Measurements from ENCODE around the gene MPPE1.
"Not testable (repeated sequence)": the region's sequence is repeated elsewhere in the genome, so short reads cannot be mapped to it uniquely, and the experiment has no call there.

MPPE1 gene

DNA sequence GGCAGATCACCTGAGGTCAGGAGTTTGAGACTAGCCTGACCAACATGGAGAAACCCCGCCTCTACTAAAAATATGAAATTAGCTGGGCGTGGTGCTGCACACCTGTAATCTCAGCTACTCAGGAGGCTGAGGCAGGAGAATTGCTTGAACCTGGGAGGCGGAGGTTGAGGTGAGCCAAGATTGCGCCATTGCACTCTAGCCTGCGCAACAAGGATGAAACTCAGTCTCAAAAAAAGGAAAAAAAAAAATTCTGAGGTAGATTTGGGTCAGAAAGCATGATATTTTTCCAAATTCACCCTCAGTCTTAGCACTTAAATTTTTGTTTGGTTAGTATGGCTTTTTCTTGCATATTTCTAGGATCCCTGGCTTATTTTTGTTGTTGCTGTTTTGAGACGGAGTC is 53.6 kb downstream of the MPPE1 start:
- DNase-seq: not testable (repeated sequence)

DNA sequence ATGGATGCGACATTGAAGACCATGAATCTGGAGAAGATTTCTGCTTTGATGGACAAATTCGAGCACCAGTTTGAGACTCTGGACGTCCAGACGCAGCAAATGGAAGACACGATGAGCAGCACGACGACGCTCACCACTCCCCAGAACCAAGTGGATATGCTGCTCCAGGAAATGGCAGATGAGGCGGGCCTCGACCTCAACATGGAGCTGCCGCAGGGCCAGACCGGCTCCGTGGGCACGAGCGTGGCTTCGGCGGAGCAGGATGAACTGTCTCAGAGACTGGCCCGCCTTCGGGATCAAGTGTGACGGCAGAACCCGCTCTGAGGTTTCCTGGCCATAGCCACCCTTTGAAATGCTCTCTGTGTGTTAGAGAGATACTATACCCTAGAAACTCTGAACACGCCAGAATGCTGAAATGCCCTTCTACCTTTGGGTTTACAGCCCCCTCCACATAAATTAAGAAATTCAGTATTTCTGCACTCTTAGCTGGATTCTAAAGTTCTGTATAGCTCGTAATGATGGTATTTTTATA is 56.2 kb downstream of the MPPE1 start:
- DNase-seq: peak in 1 of 2 experiments; percentile 18

DNA sequence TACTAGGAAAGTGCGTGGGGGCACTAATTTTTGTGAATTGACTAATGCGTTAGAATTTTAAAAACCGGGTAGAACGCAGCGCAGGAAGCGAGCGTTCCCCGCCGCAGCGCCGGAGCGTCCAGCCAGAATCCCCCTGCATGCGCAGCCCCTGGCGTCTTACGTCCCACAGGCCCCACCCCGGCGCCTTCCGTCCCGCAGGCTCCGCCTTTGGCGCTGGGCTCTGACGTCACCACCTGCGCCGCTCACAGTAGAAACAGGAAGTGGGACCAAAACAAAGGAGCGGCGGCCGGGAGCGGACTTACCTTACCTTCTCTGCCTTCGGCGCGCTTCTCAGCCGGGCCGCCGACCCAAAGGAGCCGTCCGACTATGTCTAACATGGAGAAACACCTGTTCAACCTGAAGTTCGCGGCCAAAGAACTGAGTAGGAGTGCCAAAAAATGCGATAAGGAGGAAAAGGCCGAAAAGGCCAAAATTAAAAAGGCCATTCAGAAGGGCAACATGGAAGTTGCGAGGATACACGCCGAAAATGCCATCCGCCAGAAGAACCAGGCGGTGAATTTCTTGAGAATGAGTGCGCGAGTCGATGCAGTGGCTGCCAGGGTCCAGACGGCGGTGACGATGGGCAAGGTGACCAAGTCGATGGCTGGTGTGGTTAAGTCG is 56.8 kb downstream of the MPPE1 start, which contains the start of gene CHMP1B:
TSS of gene CHMP1B (plus strand) at position 268 of the 660 bp plus-strand sequence. CDS start at position 367, 99 bp downstream.
- DNase-seq: peak; percentile 93 to 97

DNA sequence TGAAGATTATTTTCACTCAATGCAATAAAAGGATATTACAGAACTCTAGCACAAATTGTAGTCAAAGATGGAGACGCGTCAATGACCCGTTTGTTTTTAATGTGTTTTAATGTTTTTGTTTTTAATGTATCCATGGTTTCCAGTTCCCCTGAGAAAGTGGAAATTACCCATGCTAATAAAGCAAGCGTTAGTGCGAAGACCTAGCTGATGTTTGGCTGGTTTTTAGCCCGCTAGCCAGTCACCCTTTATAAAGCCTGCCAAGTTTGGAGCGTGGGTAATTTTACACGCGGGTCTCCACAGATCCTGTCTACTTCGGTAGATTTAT is 57.3 kb downstream of the MPPE1 start:
- DNase-seq: peak in 1 of 2 experiments; percentile 56

DNA sequence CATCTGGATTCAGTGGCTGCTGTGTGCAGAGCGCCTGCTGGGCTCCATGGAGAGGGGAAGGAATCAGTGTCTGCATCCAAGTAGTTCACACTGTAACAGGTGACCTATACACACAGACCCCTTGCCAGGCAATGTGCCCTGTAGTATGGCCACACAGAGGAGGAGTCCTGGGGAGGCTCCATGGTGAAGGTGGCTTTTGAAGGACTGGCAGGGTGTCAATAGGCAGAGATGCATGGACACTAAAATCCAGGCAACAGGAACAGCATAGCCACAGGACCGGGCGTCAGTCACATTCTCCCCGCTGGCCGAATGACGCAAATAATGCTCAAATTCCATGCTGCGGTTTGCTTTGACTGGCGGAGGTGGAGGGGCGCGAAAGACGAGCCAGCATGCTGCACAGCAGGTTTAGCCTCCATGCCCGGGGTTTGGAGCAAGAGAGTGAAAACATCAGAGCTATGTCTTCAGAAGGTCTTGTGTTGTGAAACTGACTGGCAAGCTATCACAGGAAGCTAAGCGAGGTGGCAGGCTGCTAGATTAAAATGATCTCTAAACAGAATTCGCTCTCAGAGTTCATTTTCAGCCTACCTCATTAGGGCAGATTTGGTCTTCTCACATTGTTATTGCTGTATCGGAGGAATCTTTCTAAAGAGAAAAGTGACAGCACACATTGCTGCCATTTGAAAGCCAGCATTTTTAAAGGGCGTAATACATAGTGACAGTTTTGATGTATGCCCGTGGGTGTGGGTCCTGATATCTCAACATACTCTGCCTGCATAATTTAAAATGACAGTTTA is 58.1 kb downstream of the MPPE1 start:
- DNase-seq: peak; percentile 16 to 71

DNA sequence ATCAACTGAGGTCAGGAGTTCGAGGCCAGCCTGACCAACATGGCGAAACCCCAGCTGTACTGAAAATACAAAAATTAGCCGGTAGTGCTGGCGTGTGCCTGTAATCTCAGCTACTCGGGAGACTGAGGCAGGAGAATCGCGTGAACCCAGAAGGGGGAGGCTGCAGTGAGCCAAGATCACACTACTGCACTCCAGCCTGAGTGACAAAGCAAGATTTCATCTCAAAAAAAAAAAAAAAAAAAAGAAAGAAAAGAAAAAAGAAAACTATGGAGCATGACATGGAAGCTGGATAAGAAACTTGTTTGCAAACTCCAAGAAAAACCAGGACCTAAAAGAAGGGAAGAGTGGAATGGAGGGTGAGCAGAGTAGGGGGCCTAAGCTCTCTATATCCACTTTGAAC is 58.8 kb downstream of the MPPE1 start:
- no peak for DNase-seq

DNA sequence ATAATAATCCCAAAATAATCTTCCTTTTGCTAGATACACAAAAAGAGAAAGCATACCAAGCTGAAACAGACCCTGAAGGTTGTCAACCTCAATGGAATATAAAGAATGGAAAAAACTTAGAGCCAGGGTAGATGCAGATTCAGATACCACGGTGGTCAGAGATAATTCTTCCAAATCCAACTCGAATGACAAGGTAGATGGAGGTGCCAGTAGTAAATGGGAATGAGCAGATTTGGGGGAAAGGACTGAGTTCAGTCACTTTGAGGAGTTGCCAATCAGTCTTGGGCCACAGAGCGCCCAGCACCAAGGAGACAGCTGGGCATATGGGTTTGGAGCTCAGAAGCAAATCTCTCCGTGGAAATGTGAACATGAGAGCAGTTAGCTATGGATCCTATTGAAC is 60.3 kb downstream of the MPPE1 start:
- DNase-seq: no peak

DNA sequence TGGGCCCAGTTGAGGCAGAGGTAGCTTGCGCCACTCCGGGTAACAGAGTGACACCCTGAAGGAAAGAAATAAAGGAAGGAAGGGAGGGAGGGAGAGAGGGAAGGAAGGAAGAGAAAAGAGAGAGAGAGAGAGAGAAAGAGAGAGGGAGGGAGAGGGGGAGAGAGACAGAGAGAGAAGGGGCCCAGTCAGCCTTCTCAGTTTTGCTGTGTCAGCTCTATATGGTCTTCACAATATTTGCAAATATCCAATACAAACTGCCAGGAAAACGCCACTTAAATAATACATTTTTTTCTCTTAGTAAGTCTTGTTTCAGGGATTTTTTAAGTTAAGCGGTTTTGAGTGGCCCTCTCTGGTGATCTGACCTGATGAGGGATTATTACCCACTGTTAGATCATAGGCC is 62.5 kb downstream of the MPPE1 start:
- no peak for DNase-seq

DNA sequence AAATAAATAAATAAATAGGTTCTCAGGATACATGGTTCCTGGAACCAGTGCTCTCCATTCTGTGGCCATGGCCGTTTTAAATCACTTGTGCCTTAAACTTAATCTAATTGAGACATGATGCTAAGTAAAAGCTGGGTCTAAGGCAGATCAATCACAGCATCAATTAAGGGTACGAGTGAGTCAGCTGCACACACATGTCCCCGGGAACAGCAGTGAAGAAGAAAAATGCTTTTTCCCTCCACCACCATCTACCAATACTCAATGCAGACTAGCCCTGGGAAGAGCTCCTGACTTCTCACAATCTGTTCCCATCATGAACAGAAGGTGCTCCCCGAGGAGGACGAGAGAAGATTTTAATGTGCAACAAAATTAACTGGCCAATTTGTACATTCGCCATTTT is 63.7 kb downstream of the MPPE1 start:
- DNase-seq: no peak

DNA sequence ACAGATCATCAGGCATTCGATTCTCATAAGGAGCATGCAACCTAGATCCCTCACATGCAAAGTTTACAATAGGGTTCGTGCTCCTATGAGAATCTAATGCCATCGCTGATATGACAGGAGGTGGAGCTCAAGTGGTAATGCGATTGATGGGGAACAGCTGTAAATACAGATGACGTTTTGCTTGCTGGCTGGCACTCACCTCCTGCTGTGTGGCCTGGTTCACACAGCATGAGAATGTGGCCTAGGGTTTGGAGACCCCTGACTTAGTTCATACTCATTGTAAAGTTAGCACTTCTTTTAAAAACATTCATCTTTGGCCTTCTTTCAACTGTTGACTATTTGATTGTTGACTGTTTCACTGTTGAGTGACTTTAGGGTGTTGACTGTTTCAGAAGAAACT is 65.6 kb downstream of the MPPE1 start:
- DNase-seq: no peak

DNA sequence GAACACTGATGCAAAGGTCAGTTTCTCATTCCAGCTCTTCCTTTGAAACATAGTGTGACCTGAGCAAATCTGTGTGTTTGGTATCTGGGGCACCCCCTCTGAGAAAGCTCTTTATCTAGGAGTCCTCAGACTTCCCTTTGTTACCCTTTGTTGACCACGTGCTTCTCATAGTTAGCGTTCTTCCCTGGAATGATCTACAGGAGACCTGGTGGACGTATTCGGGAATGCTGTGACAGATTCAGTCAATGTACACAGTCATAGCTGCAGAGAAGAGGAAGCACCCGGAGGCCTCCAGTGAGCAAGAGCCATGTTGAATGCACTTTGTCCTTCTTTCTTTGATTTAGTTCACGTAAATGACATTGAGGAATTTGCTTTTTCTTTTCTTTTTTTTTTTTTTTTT is 67.6 kb downstream of the MPPE1 start:
- DNase-seq: no peak

DNA sequence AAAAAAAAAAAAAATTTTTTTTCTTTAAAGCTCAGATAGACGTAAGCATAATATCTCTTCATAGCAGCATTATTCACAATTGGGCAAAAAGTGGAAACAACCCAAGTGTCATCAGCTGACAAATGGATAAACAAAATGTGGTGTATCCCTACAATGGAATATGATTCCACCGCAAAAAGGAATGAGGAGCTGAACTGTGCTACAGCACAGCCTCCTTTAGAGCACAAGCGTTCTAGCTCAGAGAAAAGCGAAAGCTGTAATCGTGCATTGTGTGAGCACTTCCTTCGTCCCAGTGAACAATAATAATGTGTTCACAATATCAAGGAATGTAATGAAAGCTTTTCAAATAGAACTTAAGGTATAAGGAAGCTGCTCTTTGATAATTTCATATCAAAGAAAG is 68.6 kb downstream of the MPPE1 start:
- no peak for DNase-seq

DNA sequence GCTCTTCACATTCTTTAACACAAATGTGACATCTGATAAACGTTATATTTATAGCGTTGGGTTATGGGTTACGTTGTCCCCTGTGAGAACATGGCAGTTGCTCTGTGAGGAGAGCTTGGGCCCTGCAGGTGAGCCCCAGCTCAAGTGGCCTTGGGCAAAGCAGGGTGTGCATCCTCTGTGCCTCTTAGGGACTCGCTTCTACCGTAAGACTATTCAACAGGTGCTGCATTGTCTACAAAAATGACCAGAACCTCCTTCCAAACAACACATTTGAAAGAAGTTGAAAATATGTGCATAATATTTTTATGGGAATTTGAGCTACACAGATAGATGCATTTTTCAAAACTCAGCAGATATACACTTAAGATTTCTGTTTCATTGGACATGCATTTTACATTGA is 73.3 kb downstream of the MPPE1 start:
- no peak for DNase-seq

Measured in NCI-H2081 (cell line).